Measurements from ENCODE around the gene SCYL2.

DNA sequence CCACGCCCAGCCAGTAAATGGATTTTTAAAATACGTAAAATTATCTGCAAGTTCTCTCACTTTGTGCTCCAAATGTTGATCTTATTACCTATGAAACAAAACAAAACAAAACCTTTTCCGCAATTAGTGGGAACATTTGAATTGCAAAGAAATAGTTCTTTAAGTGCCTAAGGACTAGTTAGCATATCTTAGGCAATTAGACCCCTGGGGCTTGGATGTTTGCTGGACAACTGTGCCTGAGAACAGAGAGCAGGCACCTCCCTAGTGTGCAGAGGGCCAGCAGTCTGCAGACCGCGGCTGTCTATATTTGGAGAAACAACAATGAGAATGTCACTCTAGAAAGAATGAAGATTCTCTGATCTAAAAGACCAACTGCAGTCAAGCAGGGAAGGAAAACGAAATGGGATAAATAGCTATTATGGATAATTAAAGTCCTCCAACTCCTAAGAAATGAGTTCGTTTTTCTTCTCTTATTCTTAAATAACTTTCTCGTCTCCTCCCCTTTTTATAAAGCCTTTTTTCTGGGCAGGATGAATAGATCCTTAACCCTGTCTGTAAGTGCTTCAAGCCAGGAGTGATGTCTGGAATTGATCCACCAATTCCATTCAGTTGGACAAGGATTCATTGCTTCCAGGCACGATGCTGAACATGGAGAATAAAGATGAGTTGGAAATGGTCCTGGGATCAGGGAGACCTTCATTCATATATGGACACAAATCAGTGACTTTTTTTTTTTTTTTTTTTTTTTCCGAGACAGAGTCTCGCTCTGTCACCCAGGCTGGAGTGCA lies 106.1 kb downstream of the SCYL2 start:
- TF ChIP-seq POLR2AphosphoS5 (IDR thresholded peaks at IDR 0.05) (no peak), EP300 (conservative IDR thresholded peaks at IDR 0.05; ENCODE audit: poor library complexity, severe bottlenecking) (no peak)
- TF ChIP-seq, protein P1, sequence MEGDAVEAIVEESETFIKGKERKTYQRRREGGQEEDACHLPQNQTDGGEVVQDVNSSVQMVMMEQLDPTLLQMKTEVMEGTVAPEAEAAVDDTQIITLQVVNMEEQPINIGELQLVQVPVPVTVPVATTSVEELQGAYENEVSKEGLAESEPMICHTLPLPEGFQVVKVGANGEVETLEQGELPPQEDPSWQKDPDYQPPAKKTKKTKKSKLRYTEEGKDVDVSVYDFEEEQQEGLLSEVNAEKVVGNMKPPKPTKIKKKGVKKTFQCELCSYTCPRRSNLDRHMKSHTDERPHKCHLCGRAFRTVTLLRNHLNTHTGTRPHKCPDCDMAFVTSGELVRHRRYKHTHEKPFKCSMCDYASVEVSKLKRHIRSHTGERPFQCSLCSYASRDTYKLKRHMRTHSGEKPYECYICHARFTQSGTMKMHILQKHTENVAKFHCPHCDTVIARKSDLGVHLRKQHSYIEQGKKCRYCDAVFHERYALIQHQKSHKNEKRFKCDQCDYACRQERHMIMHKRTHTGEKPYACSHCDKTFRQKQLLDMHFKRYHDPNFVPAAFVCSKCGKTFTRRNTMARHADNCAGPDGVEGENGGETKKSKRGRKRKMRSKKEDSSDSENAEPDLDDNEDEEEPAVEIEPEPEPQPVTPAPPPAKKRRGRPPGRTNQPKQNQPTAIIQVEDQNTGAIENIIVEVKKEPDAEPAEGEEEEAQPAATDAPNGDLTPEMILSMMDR (IDR thresholded peaks at IDR 0.05; ENCODE audit: poor library complexity, severe bottlenecking): no peak
